Measurements from ENCODE around the gene MICAL3. TPM values are rescaled to one million over a fixed set of nuclear protein-coding genes. Genes with fewer than 3 reads are reported as not detected.

MICAL3 gene
- total and polyA plus RNA-seq, 2 of the 8 experiments (the other 6 are each of a cell fraction or from before 2014, with no cell fraction given): 8.3 to 41.8 TPM

DNA sequence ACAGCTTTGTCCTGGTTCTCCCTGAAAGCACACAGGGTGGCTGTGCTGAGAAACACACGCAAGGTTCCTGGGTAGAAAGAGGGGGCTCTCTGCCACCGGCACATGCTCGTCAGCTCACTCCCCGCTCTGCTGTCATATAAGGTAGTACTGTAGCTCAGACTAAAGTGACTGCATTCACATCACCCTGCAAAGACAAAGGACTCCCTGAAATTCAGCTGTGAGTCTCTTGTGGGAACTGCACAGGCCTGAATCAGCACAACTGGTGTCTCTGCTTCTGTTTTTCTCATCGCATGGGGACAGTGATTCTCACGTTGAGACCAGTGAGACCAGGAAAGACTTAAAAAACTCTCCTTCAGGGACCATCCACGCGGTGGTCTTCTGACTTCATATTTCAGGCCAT lies 126.0 kb downstream of the MICAL3 start:
- H3K36me3 ChIP-seq (ENCODE audit: control insufficient read depth in 2 of 4, insufficient read depth in 4 of 4, low read length in 3 of 4): peaks cover 0 to 17% (median 8%) of the 10 kb centered on the region in 4 experiments; a peak in 3 of 8 replicates
- H3K14ac ChIP-seq (ENCODE audit: insufficient read length): no peak overlapping the region
- DNase-seq (ENCODE audit: low read depth in 1 of 2, low spot score in 2 of 2): no peak
- no peak overlapping the region for H2AK5ac ChIP-seq (ENCODE audit: low read depth, low read length)
- no peak overlapping the region for H3K4me2 ChIP-seq (ENCODE audit: insufficient read depth in 1 of 2, low read depth in 2 of 2, low read length in 2 of 2)
- H2BK12ac ChIP-seq (ENCODE audit: low read depth, low read length): no peak overlapping the region
- H2BK15ac ChIP-seq (ENCODE audit: low read length): no peak overlapping the region
- H2BK20ac ChIP-seq (ENCODE audit: low read length): no peak overlapping the region
- H2BK5ac ChIP-seq (ENCODE audit: low read depth, low read length): no peak overlapping the region
- H3K79me1 ChIP-seq (ENCODE audit: low read depth, low read length): 0 out of 2 replicates have a peak, but pooled peaks cover 3% of the 10 kb centered on the region
- no peak overlapping the region for H3K56ac ChIP-seq (replicated peaks; ENCODE audit: insufficient read length, low read depth, low read length)
- H3K9ac ChIP-seq (replicated peaks in 1 of 4; ENCODE audit: extremely low read depth in 1 of 4, low read depth in 3 of 4, low read length in 3 of 4): no peak overlapping the region
- no peak overlapping the region for H2BK120ac ChIP-seq (replicated peaks; ENCODE audit: low read depth, low read length)
- POLR2A ChIA-PET (ENCODE audit: partially characterized antibody): no interaction called here
- H3K9me3 ChIP-seq (ENCODE audit: insufficient read depth in 2 of 2, low read depth in 1 of 2, low read length in 1 of 2): no peaks in the 10 kb centered on the region
- WGBS, 2 experiments (ENCODE audit: extremely low coverage in 1 of 2, insufficient coverage in 1 of 2, insufficient read length in 1 of 2, insufficient replicate concordance in 2 of 2, low coverage in 1 of 2, low lambda C conversion rate in 2 of 2, missing lambda C conversion rate in 1 of 2): 96% methylated on average over 8 of the region's 8 CpGs; no CpG with 5 or more reads in 1 of the 2 experiments
- peaks cover 2% of the 10 kb centered on the region in 2 experiments for H4K20me1 ChIP-seq (replicated peaks in 1 of 2; ENCODE audit: control insufficient read depth in 1 of 2, insufficient read depth in 2 of 2, low read length in 2 of 2)
- no peak overlapping the region for H4K5ac ChIP-seq (ENCODE audit: insufficient read length, low read depth, low read length)
- H3K27ac ChIP-seq (ENCODE audit: low read depth, low read length): no peak overlapping the region
- CTCF ChIA-PET (ENCODE audit: partially characterized antibody): interaction anchor here (1.8 kb wide), 1 partner anchor 178 kb away, joined by 9 read pairs; no protein-coding TSS in a partner anchor
- H3K23ac ChIP-seq (ENCODE audit: insufficient read length): no peak overlapping the region
- H4K8ac ChIP-seq (ENCODE audit: extremely low read depth, insufficient read depth, low read length): no peak overlapping the region
- H3K79me2 ChIP-seq (ENCODE audit: control insufficient read depth in 1 of 2, insufficient read depth in 2 of 2, low read length in 2 of 2): 0 out of 4 replicates have a peak, but pooled peaks cover 0 to 4% of the 10 kb centered on the region in 2 experiments
- H3K4me1 ChIP-seq (replicated peaks in 1 of 4; ENCODE audit: control insufficient read depth in 3 of 4, insufficient read depth in 4 of 4, low read length in 3 of 4): peaks cover under 1 to 4% (median 2%) of the 10 kb centered on the region in 4 experiments; a peak in 3 of 7 replicates
- no peak overlapping the region for H3K18ac ChIP-seq (ENCODE audit: extremely low read depth, low read length)
- H2AFZ ChIP-seq (ENCODE audit: low read length): no peak overlapping the region
- no peak overlapping the region for H3K4ac ChIP-seq (replicated peaks; ENCODE audit: insufficient read length, low read depth, low read length)
- no peaks in the 10 kb centered on the region for H3K27me3 ChIP-seq (replicated peaks in 1 of 4; ENCODE audit: control insufficient read depth in 3 of 4, extremely low read depth in 1 of 4, insufficient read depth in 3 of 4, low read length in 3 of 4)
- H3K23me2 ChIP-seq (ENCODE audit: low read depth, low read length): no peaks in the 10 kb centered on the region
- H3K4me3 ChIP-seq (ENCODE audit: extremely low read depth in 1 of 4, insufficient read depth in 2 of 4, low read depth in 3 of 4, low read length in 4 of 4): no peak overlapping the region
- no peak for FAIRE-seq
- no peak for TF ChIP-seq TAF1 (IDR thresholded peaks at IDR 0.05; ENCODE audit: low read depth, low read length)
- no peak overlapping the region for H4K91ac ChIP-seq (replicated peaks; ENCODE audit: insufficient read length, low read length)
